K562 (cell line): ENCODE data around the gene IDH3G. TPM values are rescaled to one million over a fixed set of nuclear protein-coding genes. Genes with fewer than 3 reads are reported as not detected.
"Not testable (repeated sequence)": the region's sequence is repeated elsewhere in the genome, so short reads cannot be mapped to it uniquely, and the experiment has no call there.

Experiments
- CC2D1A ChIP-seq: fragments of 450-650 bp; IDR thresholded peaks from 2 replicates; pipeline ENCODE4 v1.6.1; 2017; ENCODE audit warnings: mild to moderate bottlenecking
- CREB3L1 ChIP-seq: fragments of 450-650 bp; IDR thresholded peaks from 2 replicates; pipeline ENCODE4 v1.6.1; 2014; ENCODE audit warnings: low read depth, mild to moderate bottlenecking, moderate library complexity, borderline replicate concordance
- EP400 ChIP-seq: fragments of 450-650 bp; IDR thresholded peaks from 2 replicates; pipeline ENCODE4 v1.6.1; 2017; ENCODE audit warnings: antibody characterized with exemption, mild to moderate bottlenecking, moderate library complexity
- REST ChIP-seq, 2 experiments: fragments of 450-650 bp; formaldehyde crosslinking in 1 of 2; IDR thresholded peaks; 2 replicates each; pipeline versions ENCODE4 v1.4.0 to v1.6.1; 2014 to 2020; ENCODE audit warnings: mild to moderate bottlenecking in 2 of 2, borderline replicate concordance in 1 of 2, low read depth in 1 of 2
- polyA plus RNA-seq, 8 experiments: library from polyadenylated mRNA; depleted of rRNA in 4 of 8; stranded (reverse) in 5 of 8; unstranded in 3 of 8; fragments of >200 nt; fragmentation: Nextera tagmentation in 2 of 8; fragmentation: Illumina TruSeq in 1 of 8; extraction: Ambion mirVana in 2 of 8; extraction: Trizol in 1 of 8; gene quantifications; 2 replicates each; pipeline versions ENCODE4 v1.2.1 to v1.2.3, GENCODE V29; 2011 to 2014; ENCODE audit warnings: inconsistent platforms in 1 of 8, missing spikeins in 1 of 8
- total RNA-seq, 7 experiments: library from RNA; depleted of rRNA in 6 of 7; stranded (reverse); fragments of >200 nt in 6 of 7; fragmentation: Illumina TruSeq in 2 of 7; extraction: Trizol in 2 of 7; gene quantifications; 2 replicates each; pipeline versions ENCODE4 v1.2.1 to v1.2.3, GENCODE V29; 2011 to 2021; ENCODE audit warnings: low replicate concordance in 1 of 7

The IDH3G gene
- total and polyA plus RNA-seq, 9 of the 15 experiments (the other 6 are each of a cell fraction or from before 2014, with no cell fraction given) = 24.3 to 72.5 (median 37.9) TPM

- TF ChIP-seq REST (IDR thresholded peaks at IDR 0.05; ENCODE audit: borderline replicate concordance) = peak; percentile 40; the same call in 1 of the 2 replicates
- not testable (repeated sequence) for TF ChIP-seq REST (CRISPR knock-in tag; IDR thresholded peaks at IDR 0.05; ENCODE audit: low read depth)
- peak; percentile 47; the same call in 1 of the 2 replicates for TF ChIP-seq EP400
- TF ChIP-seq CREB3L1 = peak; percentile 24; the same call in 1 of the 2 replicates
- 0 out of 2 replicates have a peak, but pooled peaks have one; percentile 15 for TF ChIP-seq CC2D1A
Measured at GRCh38 chrX:153743468-153744209, 50.5 kb downstream of the IDH3G start (continued).
